HG02884 (cell line): ENCODE data around the gene WDR48.

Experiments
- ATAC-seq: cut with Tn5 transposase; IDR thresholded peaks from one replicate; pipeline ENCODE4 v1.9.1; 2021; ENCODE audit warnings: mild to moderate bottlenecking, moderate library complexity; ENCODE audit not compliant: unreplicated experiment

WDR48 gene

GRCh38 chr3:39137991-39138803 lies 86.4 kb downstream of the WDR48 start:
- ATAC-seq, result no peak

- ATAC-seq, result no peak
Observed at GRCh38 chr3:39138804-39139415, 87.1 kb downstream of the WDR48 start.

GRCh38 chr3:39139442-39139841 lies 87.6 kb downstream of the WDR48 start:
- no peak for ATAC-seq

GRCh38 chr3:39140341-39140971 lies 88.6 kb downstream of the WDR48 start:
- no peak for ATAC-seq

GRCh38 chr3:39141171-39141995 lies 89.6 kb downstream of the WDR48 start:
- no peak for ATAC-seq

- ATAC-seq, result no peak
Observed at GRCh38 chr3:39142067-39142466, 90.3 kb downstream of the WDR48 start.

- no peak for ATAC-seq
Observed at GRCh38 chr3:39143051-39143885, 91.5 kb downstream of the WDR48 start.

- ATAC-seq, result no peak
Observed at GRCh38 chr3:39144095-39144747, 92.4 kb downstream of the WDR48 start.

GRCh38 chr3:39144748-39145380 lies 93.0 kb downstream of the WDR48 start:
- ATAC-seq, result no peak

- ATAC-seq, result no peak
Observed at GRCh38 chr3:39146083-39146501, 94.3 kb downstream of the WDR48 start.
